HepG2 (cell line): ENCODE results near the gene NDOR1. TPM values are rescaled to one million over a fixed set of nuclear protein-coding genes. Genes with fewer than 3 reads are reported as not detected.

Source experiments
- CEBPB ChIP-seq: IDR thresholded peaks from 2 replicates; pipeline ENCODE4 v1.6.1; 2011; ENCODE audit warnings: low read depth, low read length, improper control_type of control experiment, borderline replicate concordance
- CTCF ChIP-seq: sonication (generic); formaldehyde crosslinking; IDR thresholded peaks from 2 replicates; pipeline ENCODE4 v1.5.0; 2020; ENCODE audit warnings: mild to moderate bottlenecking, missing genetic modification reagents, moderate library complexity
- HNRNPL ChIP-seq: fragments of 200-400 bp; formaldehyde crosslinking; IDR thresholded peaks from 2 replicates; pipeline ENCODE4 v1.6.1; 2017; ENCODE audit warnings: mild to moderate bottlenecking, low read depth, low read length
- HOMEZ ChIP-seq: IDR thresholded peaks from 2 replicates; pipeline ENCODE4 v1.6.1; 2016; ENCODE audit warnings: low read depth
- HOXA3 ChIP-seq: sonication (generic); formaldehyde crosslinking; IDR thresholded peaks from 2 replicates; pipeline ENCODE4 v1.5.0; 2020; ENCODE audit warnings: missing genetic modification reagents
- HOXA7 ChIP-seq: sonication (generic); formaldehyde crosslinking; IDR thresholded peaks from 2 replicates; pipeline ENCODE4 v1.8.1; 2022; ENCODE audit warnings: mild to moderate bottlenecking, missing genetic modification reagents, moderate library complexity
- MED1 ChIP-seq: sonication (generic); formaldehyde crosslinking; IDR thresholded peaks from 2 replicates; pipeline ENCODE4 v1.4.0; 2020; ENCODE audit warnings: missing genetic modification reagents
- MEF2D ChIP-seq: sonication (generic); formaldehyde crosslinking; IDR thresholded peaks from 2 replicates; pipeline ENCODE4 v1.5.1; 2020; ENCODE audit warnings: mild to moderate bottlenecking, missing genetic modification reagents
- NBN ChIP-seq: fragments of 450-650 bp; conservative IDR thresholded peaks from 2 replicates; pipeline ENCODE4 v1.6.1; 2017
- POLR2A ChIP-seq, 2 experiments: IDR thresholded peaks; 2 replicates each; pipeline ENCODE4 v1.6.1; 2011; ENCODE audit warnings: low read depth in 2 of 2, low read length in 2 of 2, mild to moderate bottlenecking in 1 of 2, moderate library complexity in 1 of 2; ENCODE audit not compliant: insufficient read depth in 1 of 2
- POLR2AphosphoS2 ChIP-seq: IDR thresholded peaks from 2 replicates; pipeline ENCODE4 v1.6.1; 2011; ENCODE audit warnings: low read depth, low read length, improper control_type of control experiment
- RCOR2 ChIP-seq: IDR thresholded peaks from 2 replicates; pipeline ENCODE4 v1.6.1; 2016; ENCODE audit warnings: missing biosample characterization, missing genetic modification reagents
- RFXANK ChIP-seq: IDR thresholded peaks from 2 replicates; pipeline ENCODE4 v1.6.1; 2016
- ZBTB7A ChIP-seq: sonication (generic); formaldehyde crosslinking; IDR thresholded peaks from 2 replicates; pipeline ENCODE4 v1.8.0; 2022; ENCODE audit warnings: mild to moderate bottlenecking, missing genetic modification reagents
- ZNF563 ChIP-seq: sonication (generic); formaldehyde crosslinking; IDR thresholded peaks from 2 replicates; pipeline ENCODE4 v1.8.0; 2022; ENCODE audit warnings: mild to moderate bottlenecking, moderate library complexity, missing genetic modification reagents
- ZNF629 ChIP-seq: sonication (generic); formaldehyde crosslinking; conservative IDR thresholded peaks from 2 replicates; pipeline ENCODE4 v1.5.0; 2020; ENCODE audit warnings: missing genetic modification reagents
- ZNF713 ChIP-seq: sonication (generic); formaldehyde crosslinking; IDR thresholded peaks from 2 replicates; pipeline ENCODE4 v1.4.0; 2020; ENCODE audit warnings: mild to moderate bottlenecking, missing genetic modification reagents
- ZNF768 ChIP-seq: sonication (generic); formaldehyde crosslinking; IDR thresholded peaks from 2 replicates; pipeline ENCODE4 v1.4.0; 2020; ENCODE audit warnings: missing genetic modification reagents
- ZNF891 ChIP-seq: sonication (generic); formaldehyde crosslinking; IDR thresholded peaks from 2 replicates; pipeline ENCODE4 v1.5.0; 2020; ENCODE audit warnings: mild to moderate bottlenecking, missing genetic modification reagents
- polyA plus RNA-seq, 8 experiments: library from polyadenylated mRNA; depleted of rRNA in 3 of 8; stranded (reverse) in 7 of 8; unstranded in 1 of 8; fragments of >200 nt; fragmentation: Illumina TruSeq in 4 of 8; extraction: Trizol in 4 of 8; gene quantifications; 2 replicates each; pipeline versions ENCODE4 v1.2.1 to v1.2.3, GENCODE V29; 2011 to 2016; ENCODE audit warnings: low read depth in 4 of 8, missing spikeins in 1 of 8, mixed read lengths in 1 of 8; ENCODE audit not compliant: insufficient read depth in 1 of 8
- total RNA-seq, 5 experiments: library from RNA; depleted of rRNA; stranded (reverse); fragments of >200 nt; fragmentation: Illumina TruSeq; extraction: Trizol; gene quantifications; 2 replicates each; pipeline ENCODE4 v1.2.3, GENCODE V29; 2016; ENCODE audit warnings: low read depth in 1 of 5
- TF ChIP-seq, protein P1 (sequence below): IDR thresholded peaks from 2 replicates; pipeline ENCODE4 v1.6.1; 2016; ENCODE audit warnings: low read depth, borderline replicate concordance
- TF ChIP-seq, protein P2 (sequence below): sonication (generic); formaldehyde crosslinking; IDR thresholded peaks from 2 replicates; pipeline ENCODE4 v1.4.0; 2020; ENCODE audit warnings: missing genetic modification reagents, borderline replicate concordance
- TF ChIP-seq, protein P3 (sequence below): sonication (generic); formaldehyde crosslinking; IDR thresholded peaks from 2 replicates; pipeline ENCODE4 v1.5.0; 2020; ENCODE audit warnings: missing genetic modification reagents

Gene NDOR1
- total and polyA plus RNA-seq, 2 of the 13 experiments (the other 11 are each of a cell fraction or from before 2014, with no cell fraction given): 3.6 to 8.7 TPM

DNA sequence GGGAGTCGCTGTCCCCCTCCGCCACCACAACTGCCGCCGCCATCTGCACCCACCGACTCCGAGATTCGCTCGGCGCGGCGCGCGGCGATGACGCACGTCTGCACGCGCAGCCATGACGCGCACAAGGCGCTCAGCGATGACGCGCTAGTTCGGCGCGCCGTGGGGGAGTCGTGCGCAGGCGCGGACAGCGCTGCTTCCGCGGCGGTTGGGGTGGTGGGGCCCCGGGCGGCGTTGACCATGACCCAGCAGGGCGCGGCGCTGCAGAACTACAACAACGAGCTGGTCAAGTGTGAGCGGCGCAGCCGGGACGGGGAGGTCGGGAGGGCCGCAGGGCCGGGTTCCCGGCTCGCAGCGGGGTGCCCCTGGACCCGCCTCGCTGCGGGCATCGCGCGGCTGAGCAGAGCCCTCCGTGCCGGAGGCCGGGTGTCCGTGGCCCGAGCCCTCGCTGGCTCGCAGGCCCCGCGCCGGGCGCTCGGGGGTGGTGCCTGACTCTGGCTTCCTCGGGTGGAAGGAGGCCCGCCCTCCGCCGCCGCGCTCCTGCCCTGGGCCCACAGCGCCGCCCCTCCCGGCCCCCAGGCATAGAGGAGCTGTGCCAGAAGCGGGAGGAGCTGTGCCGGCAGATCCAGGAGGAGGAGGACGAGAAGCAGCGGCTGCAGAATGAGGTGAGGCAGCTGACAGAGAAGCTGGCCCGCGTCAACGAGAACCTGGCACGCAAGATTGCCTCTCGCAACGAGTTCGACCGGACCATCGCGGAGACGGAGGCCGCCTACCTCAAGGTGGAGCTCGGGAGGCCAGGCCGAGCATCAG is 16.8 kb upstream of the NDOR1 start, which contains the start of the genes ANAPC2 and SSNA1 (continued):
- peak; percentile 88 for TF ChIP-seq CTCF (CRISPR knock-in tag)
- peak; percentile 80 for TF ChIP-seq MED1 (CRISPR knock-in tag)
- no peak for TF ChIP-seq NBN
- peak; percentile 78; the same call in 1 of the 2 replicates for TF ChIP-seq ZBTB7A (CRISPR knock-in tag)
- TF ChIP-seq, protein P1, sequence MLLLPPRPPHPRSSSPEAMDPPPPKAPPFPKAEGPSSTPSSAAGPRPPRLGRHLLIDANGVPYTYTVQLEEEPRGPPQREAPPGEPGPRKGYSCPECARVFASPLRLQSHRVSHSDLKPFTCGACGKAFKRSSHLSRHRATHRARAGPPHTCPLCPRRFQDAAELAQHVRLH: peak; percentile 83; the same call in 1 of the 2 replicates
- TF ChIP-seq ZNF891 (CRISPR knock-in tag): no peak; the same call in 1 of the 2 replicates
- no peak for TF ChIP-seq RFXANK
- no peak for TF ChIP-seq RCOR2 (CRISPR knock-in tag)
- TF ChIP-seq, protein P2, sequence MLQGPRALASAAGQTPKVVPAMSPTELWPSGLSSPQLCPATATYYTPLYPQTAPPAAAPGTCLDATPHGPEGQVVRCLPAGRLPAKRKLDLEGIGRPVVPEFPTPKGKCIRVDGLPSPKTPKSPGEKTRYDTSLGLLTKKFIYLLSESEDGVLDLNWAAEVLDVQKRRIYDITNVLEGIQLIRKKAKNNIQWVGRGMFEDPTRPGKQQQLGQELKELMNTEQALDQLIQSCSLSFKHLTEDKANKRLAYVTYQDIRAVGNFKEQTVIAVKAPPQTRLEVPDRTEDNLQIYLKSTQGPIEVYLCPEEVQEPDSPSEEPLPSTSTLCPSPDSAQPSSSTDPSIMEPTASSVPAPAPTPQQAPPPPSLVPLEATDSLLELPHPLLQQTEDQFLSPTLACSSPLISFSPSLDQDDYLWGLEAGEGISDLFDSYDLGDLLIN: peak; percentile 64; the same call in 1 of the 2 replicates
- TF ChIP-seq ZNF768 (CRISPR knock-in tag): peak; percentile 38; the same call in 1 of the 2 replicates
- TF ChIP-seq ZNF713 (CRISPR knock-in tag): no peak
- TF ChIP-seq CEBPB: no peak
- TF ChIP-seq ZNF629: no peak
- peak in 1 of 2 experiments; percentile 41; a peak in 1 of 4 replicates for TF ChIP-seq POLR2A (IDR thresholded peaks at IDR 0.05; ENCODE audit: insufficient read depth in 1 of 2, low read depth in 2 of 2, low read length in 2 of 2)
- TF ChIP-seq HOXA3 (CRISPR knock-in tag): peak; percentile 100
- no peak for TF ChIP-seq MEF2D (CRISPR knock-in tag)
- TF ChIP-seq POLR2AphosphoS2: no peak
- no peak for TF ChIP-seq HNRNPL
- peak; percentile 74 for TF ChIP-seq ZNF563 (CRISPR knock-in tag)
- TF ChIP-seq HOMEZ (CRISPR knock-in tag): peak; percentile 23; the same call in 1 of the 2 replicates
- TF ChIP-seq HOXA7 (CRISPR knock-in tag): no peak
- TF ChIP-seq, protein P3, sequence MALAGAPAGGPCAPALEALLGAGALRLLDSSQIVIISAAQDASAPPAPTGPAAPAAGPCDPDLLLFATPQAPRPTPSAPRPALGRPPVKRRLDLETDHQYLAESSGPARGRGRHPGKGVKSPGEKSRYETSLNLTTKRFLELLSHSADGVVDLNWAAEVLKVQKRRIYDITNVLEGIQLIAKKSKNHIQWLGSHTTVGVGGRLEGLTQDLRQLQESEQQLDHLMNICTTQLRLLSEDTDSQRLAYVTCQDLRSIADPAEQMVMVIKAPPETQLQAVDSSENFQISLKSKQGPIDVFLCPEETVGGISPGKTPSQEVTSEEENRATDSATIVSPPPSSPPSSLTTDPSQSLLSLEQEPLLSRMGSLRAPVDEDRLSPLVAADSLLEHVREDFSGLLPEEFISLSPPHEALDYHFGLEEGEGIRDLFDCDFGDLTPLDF (CRISPR knock-in tag): peak; percentile 66; the same call in 1 of the 2 replicates
- TF ChIP-seq, all 625 proteins: peak for 316
